ENCODE data around the gene IL17RE. TPM values are rescaled to one million over a fixed set of nuclear protein-coding genes. Genes with fewer than 3 reads are reported as not detected.
"Not testable (repeated sequence)": the region's sequence is repeated elsewhere in the genome, so short reads cannot be mapped to it uniquely, and the experiment has no call there.

Gene IL17RE, protein sequence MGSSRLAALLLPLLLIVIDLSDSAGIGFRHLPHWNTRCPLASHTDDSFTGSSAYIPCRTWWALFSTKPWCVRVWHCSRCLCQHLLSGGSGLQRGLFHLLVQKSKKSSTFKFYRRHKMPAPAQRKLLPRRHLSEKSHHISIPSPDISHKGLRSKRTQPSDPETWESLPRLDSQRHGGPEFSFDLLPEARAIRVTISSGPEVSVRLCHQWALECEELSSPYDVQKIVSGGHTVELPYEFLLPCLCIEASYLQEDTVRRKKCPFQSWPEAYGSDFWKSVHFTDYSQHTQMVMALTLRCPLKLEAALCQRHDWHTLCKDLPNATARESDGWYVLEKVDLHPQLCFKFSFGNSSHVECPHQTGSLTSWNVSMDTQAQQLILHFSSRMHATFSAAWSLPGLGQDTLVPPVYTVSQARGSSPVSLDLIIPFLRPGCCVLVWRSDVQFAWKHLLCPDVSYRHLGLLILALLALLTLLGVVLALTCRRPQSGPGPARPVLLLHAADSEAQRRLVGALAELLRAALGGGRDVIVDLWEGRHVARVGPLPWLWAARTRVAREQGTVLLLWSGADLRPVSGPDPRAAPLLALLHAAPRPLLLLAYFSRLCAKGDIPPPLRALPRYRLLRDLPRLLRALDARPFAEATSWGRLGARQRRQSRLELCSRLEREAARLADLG
- 10 to 100 TPM in 1 of 2 donors, 1 to 10 TPM in 1; 5.7 to 11.9 TPM for total RNA-seq

DNA sequence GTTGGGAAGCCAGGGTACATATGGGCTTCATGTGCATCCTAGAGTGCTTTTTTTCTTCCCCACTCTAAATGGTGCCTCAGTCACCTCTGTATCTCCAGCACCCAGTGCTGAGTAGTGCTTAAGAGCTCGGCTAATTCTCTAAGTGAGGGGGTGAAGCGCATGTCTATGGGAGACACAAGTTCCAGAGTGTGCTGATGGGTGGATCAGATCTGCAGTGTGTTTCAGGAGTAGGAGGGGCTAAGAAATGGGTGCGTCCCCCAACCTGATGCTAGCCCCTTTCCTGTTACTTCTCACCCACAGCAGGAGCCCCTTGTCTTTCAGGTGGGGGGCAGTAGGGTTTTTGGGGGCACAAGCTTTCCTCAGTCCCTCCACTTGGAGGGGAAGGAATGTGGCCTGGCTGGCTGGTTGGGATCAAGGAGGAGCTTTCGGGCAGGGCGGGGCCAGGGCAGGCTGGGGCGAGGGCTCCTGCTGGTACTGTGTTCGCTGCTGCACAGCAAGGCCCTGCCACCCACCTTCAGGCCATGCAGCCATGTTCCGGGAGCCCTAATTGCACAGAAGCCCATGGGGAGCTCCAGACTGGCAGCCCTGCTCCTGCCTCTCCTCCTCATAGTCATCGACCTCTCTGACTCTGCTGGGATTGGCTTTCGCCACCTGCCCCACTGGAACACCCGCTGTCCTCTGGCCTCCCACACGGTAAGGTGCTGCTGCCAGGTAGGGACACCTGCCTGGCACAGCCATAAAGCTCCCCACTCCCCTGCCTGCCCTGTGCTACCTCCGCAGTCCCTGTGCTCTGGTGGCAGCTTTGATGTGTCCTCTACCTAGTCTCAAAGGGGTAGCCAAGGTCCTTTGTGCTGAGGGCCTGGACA is at the start of gene IL17RE:
Gene IL17RE, plus strand, starts transcription at position 477 of the 866 bp plus-strand sequence. Its CDS starts 85 bp downstream, at position 562.
- no peak for TF ChIP-seq CTCF (IDR thresholded peaks at IDR 0.05)
- H3K27ac ChIP-seq = peak within 1 kb of the TSS; percentile 73 to 76
- no peaks in the 10 kb centered on the region for H3K9me3 ChIP-seq
- ATAC-seq (ENCODE audit: insufficient number of reproducible peaks, low FRiP score, low read depth) (no peak), DNase-seq (ENCODE audit: low spot score) (no peak)
- no peaks in the 10 kb centered on the region for H3K27me3 ChIP-seq (replicated peaks; ENCODE audit: insufficient read depth)
- peaks cover 5 to 33% of the 10 kb centered on the region in 2 donors for H3K4me1 ChIP-seq (ENCODE audit: control insufficient read depth in 1 of 2, low read depth in 2 of 2)
- H3K4me3 ChIP-seq = peak within 1 kb of the TSS; percentile 67
- no peaks in the 10 kb centered on the region for H3K36me3 ChIP-seq

DNA sequence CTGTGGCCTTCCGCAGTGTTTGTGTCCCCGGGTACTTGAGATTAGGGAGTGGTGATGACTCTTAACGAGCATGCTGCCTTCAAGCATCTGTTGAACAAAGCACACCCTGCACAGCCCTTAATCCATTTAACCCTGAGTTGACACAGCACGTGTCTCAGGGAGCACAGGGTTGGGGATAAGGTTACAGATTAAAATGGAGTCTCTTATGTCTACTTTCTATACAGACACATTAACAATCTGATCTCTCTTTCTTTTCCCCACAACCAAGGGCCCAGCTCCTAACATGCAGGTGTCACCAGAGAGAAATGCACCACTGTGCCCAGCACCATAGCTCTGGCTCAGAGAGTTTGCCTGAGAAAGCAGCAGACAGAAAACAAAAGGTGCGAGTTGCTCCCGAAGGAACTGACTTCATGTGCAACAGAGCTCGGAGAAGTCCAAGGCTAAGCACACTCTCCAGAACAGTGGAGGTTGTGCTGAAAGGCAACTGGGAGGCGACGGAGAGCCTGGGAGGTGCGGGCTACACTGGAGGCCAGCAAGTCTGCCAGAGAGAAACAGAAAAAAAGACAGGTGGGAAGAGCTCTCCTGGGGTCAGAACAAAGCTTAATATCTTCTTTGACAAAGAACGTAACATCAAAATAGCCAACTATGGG is 48.2 kb upstream of the IL17RE start:
- H3K4me1 ChIP-seq (ENCODE audit: control insufficient read depth in 1 of 2, low read depth in 2 of 2); ATAC-seq (ENCODE audit: insufficient number of reproducible peaks, low FRiP score, low read depth); H3K27ac ChIP-seq; H3K4me3 ChIP-seq; DNase-seq (ENCODE audit: low spot score); H3K9me3 ChIP-seq; H3K36me3 ChIP-seq; H3K27me3 ChIP-seq (replicated peaks; ENCODE audit: insufficient read depth): not testable (repeated sequence)

DNA sequence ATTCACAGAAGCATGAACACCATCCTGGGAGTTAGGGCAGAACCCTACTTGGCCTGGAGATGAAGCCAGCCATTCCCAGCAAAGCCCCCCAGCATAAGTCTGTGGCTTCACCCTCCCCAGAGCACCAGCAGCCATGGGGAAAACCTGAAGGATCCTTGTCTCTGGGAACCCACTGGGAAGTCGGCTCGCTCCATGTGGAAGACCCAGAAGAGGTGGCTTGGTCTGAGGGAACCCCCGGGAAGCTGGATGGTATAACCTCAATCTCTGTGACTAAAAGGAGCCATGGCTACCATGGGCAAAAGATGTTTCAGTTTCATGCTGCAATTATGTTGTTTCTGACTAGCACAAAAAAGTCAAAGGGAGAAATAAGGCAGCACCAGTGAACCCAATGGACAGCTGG is 47.1 kb upstream of the IL17RE start:
- ATAC-seq (ENCODE audit: insufficient number of reproducible peaks, low FRiP score, low read depth) (no peak), DNase-seq (ENCODE audit: low spot score) (no peak)
- no peak for TF ChIP-seq CTCF (IDR thresholded peaks at IDR 0.05)
- H3K27ac ChIP-seq = no peak overlapping the region
- H3K9me3 ChIP-seq = no peaks in the 10 kb centered on the region
- H3K27me3 ChIP-seq (replicated peaks; ENCODE audit: insufficient read depth) = no peaks in the 10 kb centered on the region
- no peaks in the 10 kb centered on the region for H3K36me3 ChIP-seq
- no peaks in the 10 kb centered on the region for H3K4me1 ChIP-seq (ENCODE audit: control insufficient read depth in 1 of 2, low read depth in 2 of 2)
- no peak overlapping the region for H3K4me3 ChIP-seq

GRCh38 chr3:9859530-9860025 is 43.1 kb upstream of the IL17RE start:
- H3K36me3 ChIP-seq = no peaks in the 10 kb centered on the region
- no peak overlapping the region for H3K4me3 ChIP-seq
- H3K4me1 ChIP-seq (ENCODE audit: control insufficient read depth in 1 of 2, low read depth in 2 of 2) = peaks cover 5 to 10% of the 10 kb centered on the region in 2 donors
- no peaks in the 10 kb centered on the region for H3K9me3 ChIP-seq
- no peak overlapping the region for H3K27ac ChIP-seq
- no peaks in the 10 kb centered on the region for H3K27me3 ChIP-seq (replicated peaks; ENCODE audit: insufficient read depth)
- ATAC-seq (ENCODE audit: insufficient number of reproducible peaks, low FRiP score, low read depth) (no peak), DNase-seq (ENCODE audit: low spot score) (no peak)
- no peak for TF ChIP-seq CTCF (IDR thresholded peaks at IDR 0.05)

DNA sequence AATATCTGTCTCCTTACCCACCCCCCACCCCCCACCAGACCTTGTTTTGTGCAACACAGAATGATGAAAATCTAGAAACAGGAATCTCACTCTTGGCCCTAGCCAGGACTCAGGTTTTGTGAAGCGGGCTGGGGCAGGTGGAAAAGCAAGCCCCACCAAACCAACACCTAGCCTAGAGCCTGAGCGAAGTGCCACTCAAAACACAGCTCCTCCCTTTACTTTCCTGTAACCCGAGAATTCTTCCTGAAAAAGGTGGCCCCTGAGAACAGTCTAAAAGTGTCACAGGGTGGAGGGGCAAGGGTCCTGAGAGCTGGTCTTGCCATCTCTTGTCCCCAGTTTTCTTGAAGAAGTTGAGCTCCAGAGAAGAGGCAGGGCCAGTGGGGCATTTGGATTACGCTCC is 41.4 kb upstream of the IL17RE start:
- no peak overlapping the region for H3K27ac ChIP-seq
- no peak for ATAC-seq (ENCODE audit: insufficient number of reproducible peaks, low FRiP score, low read depth)
- H3K36me3 ChIP-seq = no peaks in the 10 kb centered on the region
- no peaks in the 10 kb centered on the region for H3K27me3 ChIP-seq (replicated peaks; ENCODE audit: insufficient read depth)
- no peak for DNase-seq (ENCODE audit: low spot score)
- TF ChIP-seq CTCF (IDR thresholded peaks at IDR 0.05) = no peak
- H3K4me3 ChIP-seq = no peak overlapping the region
- H3K4me1 ChIP-seq (ENCODE audit: control insufficient read depth in 1 of 2, low read depth in 2 of 2) = peaks cover 12 to 26% of the 10 kb centered on the region in 2 donors
- no peaks in the 10 kb centered on the region for H3K9me3 ChIP-seq

Data from thoracic aorta (tissue), 2 donors.